HG03558 (cell line): Measurements from ENCODE around the gene HSPA12A.
"Not testable (repeated sequence)": the region's sequence is repeated elsewhere in the genome, so short reads cannot be mapped to it uniquely, and the experiment has no call there.

Experiments
- ATAC-seq: cut with Tn5 transposase; IDR thresholded peaks from one replicate; pipeline ENCODE4 v1.9.1; 2021; ENCODE audit warnings: moderate number of reproducible peaks; ENCODE audit not compliant: unreplicated experiment; ENCODE audit errors: extremely low read depth

HSPA12A gene

DNA sequence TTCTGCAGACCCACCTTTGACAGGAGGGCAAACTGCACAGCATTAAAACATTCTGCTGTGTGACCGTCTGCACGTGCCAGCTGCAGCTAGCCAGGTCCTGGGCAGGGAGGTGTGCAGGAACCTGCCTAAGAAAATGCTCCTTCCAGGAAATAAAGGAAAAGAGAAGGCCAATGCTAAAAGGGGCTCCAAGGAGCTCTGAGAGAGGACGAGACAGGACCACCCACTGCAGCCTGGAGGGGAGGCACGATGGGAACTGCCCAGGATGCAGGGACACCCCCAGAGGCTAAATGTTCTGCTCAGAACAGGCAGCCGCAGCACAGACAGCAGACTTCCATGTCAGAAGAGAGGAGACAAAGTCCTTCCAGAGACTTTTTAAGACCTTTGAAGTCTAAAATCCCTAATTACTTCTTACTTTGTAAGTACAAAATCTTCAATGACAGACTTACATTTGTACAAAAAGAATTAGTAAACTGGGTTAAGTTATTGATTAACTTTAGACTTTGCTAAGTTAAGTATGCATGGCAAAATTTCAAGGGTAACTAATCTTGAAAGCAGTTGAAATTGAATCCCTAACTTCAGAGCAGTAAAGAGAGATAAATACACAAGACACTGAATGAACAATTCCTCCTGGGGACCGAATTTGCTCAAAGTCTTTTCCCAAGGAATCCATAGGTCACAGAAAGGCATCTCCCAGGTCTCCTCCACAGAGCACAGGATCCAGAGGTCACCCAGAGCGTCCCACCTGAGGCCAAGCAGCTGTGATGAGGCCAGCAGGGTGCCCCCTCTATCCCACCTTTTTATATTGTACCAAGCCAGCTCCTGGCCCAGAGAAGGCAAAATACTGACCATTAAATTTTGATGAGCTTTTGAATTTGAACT lies 21.5 kb downstream of the HSPA12A start:
- ATAC-seq: no peak

GRCh38 chr10:116720241-116720643 lies 22.1 kb downstream of the HSPA12A start:
- ATAC-seq: no peak

DNA sequence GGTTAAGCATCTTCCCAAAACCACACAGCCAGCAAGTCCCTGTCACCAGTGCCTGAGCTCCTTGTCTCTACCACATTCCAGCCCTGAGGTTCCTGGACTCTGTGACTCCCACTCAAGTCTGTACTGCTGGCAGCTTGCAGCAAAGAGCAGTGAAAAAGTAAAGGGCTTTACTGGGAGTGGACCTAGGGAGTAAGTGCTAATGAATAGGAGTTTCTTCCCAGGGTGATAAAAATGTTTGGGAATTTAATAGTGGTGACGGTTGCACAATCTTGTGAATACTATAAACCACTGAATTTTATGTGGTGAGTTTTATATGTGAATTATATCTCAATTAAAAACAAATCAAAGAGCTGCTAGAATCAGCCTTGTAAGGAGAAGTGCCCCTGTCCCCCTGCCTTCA lies 22.6 kb downstream of the HSPA12A start:
- no peak for ATAC-seq

- no peak for ATAC-seq
Measured at GRCh38 chr10:116718058-116718457, 24.3 kb downstream of the HSPA12A start.

DNA sequence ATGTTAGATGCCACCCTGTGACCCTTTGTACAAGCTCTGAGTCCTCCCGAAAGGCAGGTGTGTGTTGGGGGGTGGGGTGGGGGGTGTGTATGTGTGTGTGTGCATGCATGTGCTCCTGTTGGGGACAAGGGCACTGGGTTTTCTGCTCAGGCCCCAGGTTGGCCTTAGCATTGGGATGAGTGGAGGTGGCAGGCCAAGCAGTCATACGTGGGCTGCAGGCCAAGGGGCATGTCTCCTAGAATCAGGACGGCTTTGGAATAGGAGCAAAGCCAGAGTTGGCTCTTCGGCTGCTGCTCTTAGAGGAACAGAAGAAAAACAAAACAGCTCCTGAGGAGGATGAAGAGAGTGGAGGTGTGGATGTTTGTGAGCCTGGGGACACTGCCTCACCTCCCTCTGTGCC lies 26.0 kb downstream of the HSPA12A start:
- ATAC-seq: no peak

DNA sequence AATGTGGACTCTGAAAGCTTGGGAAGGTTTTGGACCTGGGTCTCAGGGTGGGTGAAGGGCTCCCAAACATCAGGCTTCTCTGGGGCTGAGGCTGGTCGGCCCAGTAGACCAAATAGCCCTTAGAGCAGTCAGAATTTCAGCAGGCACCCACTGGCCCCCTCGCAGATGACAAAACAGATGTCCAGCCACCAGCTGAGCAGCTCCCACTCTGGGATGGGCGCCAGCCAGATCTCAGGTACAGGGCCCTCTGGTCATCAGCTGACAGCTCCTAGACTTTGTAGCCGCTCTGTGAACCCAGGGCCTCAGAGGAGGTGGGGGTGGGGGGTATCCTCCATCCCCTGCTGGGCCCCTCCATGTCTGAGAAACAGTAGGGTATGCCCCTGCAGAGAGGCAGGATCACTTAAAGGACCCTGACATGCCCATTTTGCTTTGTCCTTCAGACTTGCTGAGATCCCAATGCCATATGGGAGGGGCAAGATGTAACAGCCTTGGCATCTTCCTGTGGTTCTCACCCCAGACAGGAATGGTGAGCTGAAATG lies 26.5 kb downstream of the HSPA12A start:
- no peak for ATAC-seq

GRCh38 chr10:116715341-116715740 lies 27.0 kb downstream of the HSPA12A start:
- ATAC-seq: no peak

GRCh38 chr10:116713846-116714245 lies 28.5 kb downstream of the HSPA12A start:
- ATAC-seq: no peak

- no peak for ATAC-seq
Measured at GRCh38 chr10:116712989-116713543, 29.3 kb downstream of the HSPA12A start.

- no peak for ATAC-seq
Measured at GRCh38 chr10:116712519-116712918, 29.8 kb downstream of the HSPA12A start.

DNA sequence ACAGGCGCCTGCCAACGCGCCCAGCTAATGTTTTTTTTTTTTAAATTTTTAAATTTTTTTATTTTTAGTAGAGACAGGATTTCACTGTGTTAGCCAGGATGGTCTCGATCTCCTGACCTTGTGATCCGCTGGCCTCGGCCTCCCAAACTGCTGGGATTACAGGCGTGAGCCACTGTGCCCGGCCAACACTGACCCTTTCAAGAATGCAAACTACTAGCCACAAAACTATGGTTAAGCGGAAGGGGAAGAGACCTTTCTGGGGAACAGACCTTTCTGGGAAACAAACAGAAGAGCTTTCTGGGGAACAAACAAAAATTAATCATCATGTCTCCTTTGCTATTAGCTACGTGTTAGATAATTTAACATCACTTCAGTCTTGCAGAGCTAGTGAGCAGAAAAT lies 30.6 kb downstream of the HSPA12A start:
- ATAC-seq: not testable (repeated sequence)

DNA sequence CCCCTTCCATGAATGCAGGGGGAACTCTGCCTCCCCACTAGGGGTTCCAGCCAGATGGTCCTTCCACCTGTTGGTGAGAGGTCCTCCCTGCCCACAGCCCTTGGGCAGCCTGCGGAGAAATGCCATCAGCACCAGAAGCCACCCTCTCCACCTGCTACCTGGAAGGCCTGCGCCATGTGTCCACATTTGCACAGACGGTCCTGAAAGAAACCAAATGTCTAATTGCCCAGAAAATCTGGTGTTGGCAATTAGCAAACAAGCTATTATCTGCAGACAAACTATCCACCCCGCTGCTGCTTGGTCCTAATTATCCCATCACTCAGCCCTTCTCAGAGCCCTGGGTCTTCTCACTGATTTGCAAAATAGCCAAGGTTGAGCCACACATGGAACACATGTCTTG lies 32.3 kb downstream of the HSPA12A start:
- ATAC-seq: no peak

- no peak for ATAC-seq
Measured at GRCh38 chr10:116708877-116709276, 33.5 kb downstream of the HSPA12A start.

DNA sequence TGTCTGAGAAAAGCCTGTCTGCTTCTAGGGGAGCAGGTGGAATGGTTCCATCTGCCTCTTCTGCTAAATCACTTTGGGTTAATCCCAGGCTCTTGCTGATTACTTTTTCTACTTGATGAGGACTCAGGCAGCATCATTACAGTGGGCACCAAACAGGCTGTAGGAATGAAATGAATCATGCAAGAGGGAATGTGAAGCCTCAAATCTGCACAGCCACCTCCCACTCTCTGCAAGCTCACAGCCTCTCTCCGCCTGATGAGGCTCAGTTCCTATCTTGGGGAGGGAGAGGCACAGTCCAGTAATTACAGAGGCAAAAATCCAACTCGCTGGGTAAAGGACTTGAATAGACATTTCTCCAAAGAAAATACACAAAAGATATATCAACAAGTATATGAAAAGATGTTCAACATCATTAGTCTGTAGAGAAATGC lies 34.0 kb downstream of the HSPA12A start:
- ATAC-seq: no peak

DNA sequence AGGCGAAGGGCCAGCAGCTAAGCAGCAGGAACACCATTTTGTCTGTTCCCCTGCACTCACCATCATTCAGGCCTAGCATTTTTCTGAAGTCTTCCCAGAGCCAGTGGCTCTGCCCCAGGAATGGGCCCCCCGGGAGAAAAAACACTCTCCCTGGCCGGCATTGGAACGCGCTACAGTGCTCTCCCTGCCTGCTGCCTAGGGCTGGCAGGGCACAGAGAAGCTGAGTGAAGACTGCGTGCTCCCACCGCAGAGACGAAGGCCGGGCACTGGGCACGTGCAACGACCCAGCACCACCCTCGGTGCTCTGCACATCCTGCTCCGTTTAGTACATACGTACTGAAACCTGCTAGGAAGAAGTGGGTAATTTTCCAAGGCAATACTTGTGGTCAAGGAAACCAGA lies 34.4 kb downstream of the HSPA12A start:
- ATAC-seq: no peak

DNA sequence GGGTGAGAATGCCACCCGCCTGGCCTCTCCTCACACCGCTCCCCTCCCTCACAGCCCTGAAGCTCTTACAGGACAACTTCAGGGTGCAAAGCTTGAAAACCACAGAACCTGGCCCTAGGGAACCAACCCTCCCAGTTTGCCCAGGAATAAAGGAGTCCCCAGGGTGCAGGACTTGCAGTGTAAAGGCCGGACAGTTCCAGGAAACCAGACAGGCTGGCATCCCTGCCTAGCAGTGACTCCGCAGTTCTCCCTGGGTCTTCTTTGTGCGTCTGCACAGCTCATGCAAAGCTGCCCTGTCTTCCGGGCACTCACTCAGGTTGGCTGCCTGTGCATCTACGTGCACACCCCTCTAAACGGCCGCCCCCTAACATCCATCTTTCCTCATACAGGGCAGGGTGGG lies 36.1 kb downstream of the HSPA12A start:
- no peak for ATAC-seq

- ATAC-seq: no peak
Measured at GRCh38 chr10:116705498-116705897, 36.9 kb downstream of the HSPA12A start.

DNA sequence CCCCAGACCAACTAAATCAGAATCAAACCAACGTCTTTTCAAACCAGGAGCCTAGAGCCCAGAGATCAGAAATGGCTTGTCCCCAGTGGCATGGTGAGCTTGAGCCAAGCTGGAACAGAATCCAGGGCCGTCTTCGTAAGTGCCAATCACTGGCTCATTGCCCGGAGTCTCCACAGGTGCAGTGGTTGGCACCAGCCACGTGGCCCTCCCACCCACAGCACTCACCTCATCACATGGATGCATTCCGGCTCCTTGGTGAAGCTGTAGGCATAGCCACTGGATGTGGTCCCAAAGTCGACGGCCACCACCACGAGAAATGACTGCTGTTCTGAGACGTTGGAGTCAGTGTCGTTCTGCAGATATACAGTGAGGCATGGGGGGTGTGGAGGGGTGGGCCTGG lies 37.4 kb downstream of the HSPA12A start:
- no peak for ATAC-seq

DNA sequence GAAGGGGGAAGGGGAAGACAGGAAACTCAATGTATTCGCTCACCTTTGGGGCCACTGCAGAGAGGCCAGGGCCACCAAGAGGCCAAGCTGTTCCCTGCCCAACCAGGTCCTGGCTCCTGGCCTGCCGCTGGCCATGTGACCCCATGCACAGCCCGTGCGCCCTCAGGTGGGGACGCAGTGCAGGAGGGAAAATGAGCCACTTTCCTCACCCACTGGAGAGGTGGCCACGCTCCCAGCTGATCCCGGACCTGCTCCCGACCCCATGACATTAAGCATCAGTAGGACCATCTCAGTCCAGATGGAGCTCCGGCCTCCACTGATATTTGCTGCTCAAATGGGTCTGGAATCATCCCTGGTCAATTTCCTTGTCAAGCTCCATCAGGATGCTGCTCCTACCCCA lies 40.2 kb downstream of the HSPA12A start:
- ATAC-seq: no peak

GRCh38 chr10:116699471-116700150 lies 42.8 kb downstream of the HSPA12A start:
- ATAC-seq: no peak

- no peak for ATAC-seq
Measured at GRCh38 chr10:116699049-116699448, 43.3 kb downstream of the HSPA12A start.
